SK-N-MC (cell line): ENCODE measurements around the gene PRDM9.

Experiments used
- EZH2 ChIP-seq: fragments of 200-600 bp; sonication (generic); IDR thresholded peaks from one replicate; pipeline ENCODE4 v1.6.1; 2017; ENCODE audit warnings: antibody characterized with exemption
- FOXP2 ChIP-seq: optimal IDR thresholded peaks from 2 replicates; pipeline ENCODE3; 2011; ENCODE audit warnings: mild to moderate bottlenecking, moderate library complexity; ENCODE audit not compliant: insufficient read depth; ENCODE audit errors: extremely low read length, control extremely low read depth
- POLR2AphosphoS5 ChIP-seq: IDR thresholded peaks from 2 replicates; pipeline ENCODE4 v1.6.1; 2012; ENCODE audit warnings: mild to moderate bottlenecking, low read depth, low read length, borderline replicate concordance

DNA sequence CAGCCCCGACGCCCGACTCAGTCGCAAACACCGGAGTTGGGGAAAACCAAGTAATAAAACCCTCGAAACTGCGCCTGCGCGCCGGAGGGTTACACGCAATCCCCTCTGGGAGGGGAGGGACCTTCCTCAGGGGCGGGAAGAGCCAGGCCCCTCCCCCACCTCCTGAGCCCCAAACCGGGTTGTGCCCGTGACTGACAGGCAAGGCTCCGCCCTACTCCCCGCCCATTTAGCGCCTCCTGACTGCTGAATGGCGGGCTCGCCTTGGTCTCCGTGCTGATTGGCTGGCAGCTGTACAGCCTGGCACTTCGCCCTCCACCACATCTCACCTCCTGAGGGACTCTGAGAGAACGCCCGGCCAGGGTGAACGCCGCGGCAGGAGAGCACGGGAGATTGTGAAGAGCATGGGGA, at the start of gene PRDM9:
- TF ChIP-seq POLR2AphosphoS5, result no peak
- TF ChIP-seq EZH2, result no peak
- no peak for TF ChIP-seq FOXP2
